Muscle layer of colon (tissue), 2 donors: ENCODE measurements around the gene MYO3A.

ENCODE experiments used
- H3K27ac ChIP-seq: one replicate; pipeline ENCODE4 v1.7.0; 2013; ENCODE audit warnings: low read depth, mild to moderate bottlenecking, low read length, moderate library complexity
- H3K27me3 ChIP-seq, 2 donors: one replicate each; pipeline ENCODE4 v1.7.0; 2013; ENCODE audit warnings: low read length in 2 of 2, mild to moderate bottlenecking in 2 of 2; ENCODE audit not compliant: insufficient read depth in 2 of 2, control insufficient read depth in 1 of 2
- H3K36me3 ChIP-seq: one replicate; pipeline ENCODE4 v1.7.0; 2013; ENCODE audit warnings: mild to moderate bottlenecking, low read length; ENCODE audit not compliant: insufficient read depth
- H3K4me1 ChIP-seq: one replicate; pipeline ENCODE4 v1.7.0; 2013; ENCODE audit warnings: mild to moderate bottlenecking, low read length; ENCODE audit not compliant: insufficient read depth
- H3K4me3 ChIP-seq, 2 donors: one replicate each; pipeline ENCODE4 v1.7.0; 2013; ENCODE audit warnings: low read length in 2 of 2, low read depth in 1 of 2, mild to moderate bottlenecking in 1 of 2, moderate library complexity in 1 of 2
- H3K9ac ChIP-seq: one replicate; pipeline ENCODE4 v1.7.0; 2013; ENCODE audit warnings: low read length
- H3K9me3 ChIP-seq: one replicate; pipeline ENCODE4 v1.7.0; 2013; ENCODE audit warnings: mild to moderate bottlenecking, low read length
- donor health status: abdominal sarcoma.
- donor health status: Adenocarcinoma of cecum.

The MYO3A gene, protein sequence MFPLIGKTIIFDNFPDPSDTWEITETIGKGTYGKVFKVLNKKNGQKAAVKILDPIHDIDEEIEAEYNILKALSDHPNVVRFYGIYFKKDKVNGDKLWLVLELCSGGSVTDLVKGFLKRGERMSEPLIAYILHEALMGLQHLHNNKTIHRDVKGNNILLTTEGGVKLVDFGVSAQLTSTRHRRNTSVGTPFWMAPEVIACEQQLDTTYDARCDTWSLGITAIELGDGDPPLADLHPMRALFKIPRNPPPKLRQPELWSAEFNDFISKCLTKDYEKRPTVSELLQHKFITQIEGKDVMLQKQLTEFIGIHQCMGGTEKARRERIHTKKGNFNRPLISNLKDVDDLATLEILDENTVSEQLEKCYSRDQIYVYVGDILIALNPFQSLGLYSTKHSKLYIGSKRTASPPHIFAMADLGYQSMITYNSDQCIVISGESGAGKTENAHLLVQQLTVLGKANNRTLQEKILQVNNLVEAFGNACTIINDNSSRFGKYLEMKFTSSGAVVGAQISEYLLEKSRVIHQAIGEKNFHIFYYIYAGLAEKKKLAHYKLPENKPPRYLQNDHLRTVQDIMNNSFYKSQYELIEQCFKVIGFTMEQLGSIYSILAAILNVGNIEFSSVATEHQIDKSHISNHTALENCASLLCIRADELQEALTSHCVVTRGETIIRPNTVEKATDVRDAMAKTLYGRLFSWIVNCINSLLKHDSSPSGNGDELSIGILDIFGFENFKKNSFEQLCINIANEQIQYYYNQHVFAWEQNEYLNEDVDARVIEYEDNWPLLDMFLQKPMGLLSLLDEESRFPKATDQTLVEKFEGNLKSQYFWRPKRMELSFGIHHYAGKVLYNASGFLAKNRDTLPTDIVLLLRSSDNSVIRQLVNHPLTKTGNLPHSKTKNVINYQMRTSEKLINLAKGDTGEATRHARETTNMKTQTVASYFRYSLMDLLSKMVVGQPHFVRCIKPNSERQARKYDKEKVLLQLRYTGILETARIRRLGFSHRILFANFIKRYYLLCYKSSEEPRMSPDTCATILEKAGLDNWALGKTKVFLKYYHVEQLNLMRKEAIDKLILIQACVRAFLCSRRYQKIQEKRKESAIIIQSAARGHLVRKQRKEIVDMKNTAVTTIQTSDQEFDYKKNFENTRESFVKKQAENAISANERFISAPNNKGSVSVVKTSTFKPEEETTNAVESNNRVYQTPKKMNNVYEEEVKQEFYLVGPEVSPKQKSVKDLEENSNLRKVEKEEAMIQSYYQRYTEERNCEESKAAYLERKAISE (N-terminal part only)

DNA sequence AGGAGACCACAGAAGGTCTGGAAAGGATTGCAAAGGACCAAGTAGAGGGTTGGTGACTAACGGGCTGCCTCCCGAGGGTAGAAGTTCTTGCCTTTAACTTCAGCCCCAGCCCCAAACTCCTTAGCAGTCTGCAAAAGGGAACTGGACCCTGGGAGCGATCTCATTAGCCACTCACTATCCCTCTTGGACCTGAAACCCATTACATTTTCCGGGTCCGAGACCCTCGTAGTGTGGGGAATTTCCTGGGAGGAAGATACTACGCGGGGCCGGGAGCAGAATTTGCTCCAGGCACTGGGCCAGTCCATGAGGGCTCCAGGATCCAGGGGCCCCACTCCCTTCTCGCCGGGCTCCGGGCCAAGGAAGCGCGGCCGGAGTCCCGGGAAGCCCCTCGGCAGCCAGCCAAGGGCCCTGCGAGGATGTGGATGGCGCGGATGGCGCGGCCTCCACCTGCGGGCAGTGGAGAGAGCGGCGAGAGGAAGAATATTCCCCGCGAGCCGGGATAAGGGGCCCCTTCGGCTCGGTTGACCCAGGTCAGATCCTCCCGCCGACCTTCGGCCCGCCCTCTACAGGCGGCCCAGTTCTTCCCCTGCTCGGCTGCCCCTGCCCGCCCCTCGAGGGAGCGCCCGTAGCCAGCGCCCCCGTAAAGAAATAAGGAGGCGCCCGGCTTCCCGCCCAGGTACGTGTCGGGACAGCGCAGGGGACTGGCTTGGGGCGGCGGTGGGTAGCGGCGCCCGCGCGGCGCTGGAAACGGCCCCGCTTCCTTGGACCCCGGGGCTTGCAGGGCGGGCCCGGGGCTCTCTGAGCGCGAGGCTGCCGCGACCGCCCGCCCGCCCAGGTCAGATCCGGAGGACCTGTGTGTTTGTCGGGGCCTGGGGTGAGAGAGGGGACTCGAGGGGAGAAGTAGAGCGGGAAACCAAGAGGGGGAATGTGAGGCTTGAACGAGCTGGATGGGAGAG, at the start of gene MYO3A:
MYO3A (plus strand) TSS at position 577 of the 956 bp plus-strand sequence. CDS start 17,882 bp downstream, outside the sequence.
- Histone ChIP-seq H3K9ac (no peak within 1 kb of the TSS), H3K27me3 (peaks cover 14 to 20% of the 10 kb centered on the region in 2 donors), H3K27ac (no peak within 1 kb of the TSS), H3K36me3 (no peaks in the 10 kb centered on the region), H3K4me3 (peak within 1 kb of the TSS; percentile 27 to 45), H3K9me3 (no peaks in the 10 kb centered on the region), H3K4me1 (no peaks in the 10 kb centered on the region)

DNA sequence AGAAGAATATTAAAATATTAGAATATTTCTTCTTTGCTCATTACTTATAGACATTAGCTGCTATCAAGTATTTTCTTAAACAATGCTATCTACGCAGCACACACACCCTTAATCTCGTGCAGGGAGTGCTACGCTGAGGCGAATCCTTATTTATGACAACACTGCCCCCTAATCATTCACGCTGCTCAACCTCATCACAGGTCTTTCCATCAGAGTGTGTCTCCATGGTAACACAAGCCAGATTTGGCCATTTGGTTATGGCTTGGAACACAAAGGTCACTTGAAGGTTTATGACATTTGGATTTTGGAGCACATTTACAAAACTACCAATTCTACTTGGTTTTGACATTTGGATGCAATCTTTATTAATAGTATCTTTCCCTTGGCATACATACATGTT, 45.4 kb upstream of the MYO3A start:
- Histone ChIP-seq H3K27ac (no peak overlapping the region), H3K36me3 (no peaks in the 10 kb centered on the region), H3K4me1 (no peaks in the 10 kb centered on the region), H3K9me3 (peaks cover 4% of the 10 kb centered on the region), H3K4me3 (no peak overlapping the region), H3K9ac (no peak overlapping the region), H3K27me3 (no peaks in the 10 kb centered on the region)

DNA sequence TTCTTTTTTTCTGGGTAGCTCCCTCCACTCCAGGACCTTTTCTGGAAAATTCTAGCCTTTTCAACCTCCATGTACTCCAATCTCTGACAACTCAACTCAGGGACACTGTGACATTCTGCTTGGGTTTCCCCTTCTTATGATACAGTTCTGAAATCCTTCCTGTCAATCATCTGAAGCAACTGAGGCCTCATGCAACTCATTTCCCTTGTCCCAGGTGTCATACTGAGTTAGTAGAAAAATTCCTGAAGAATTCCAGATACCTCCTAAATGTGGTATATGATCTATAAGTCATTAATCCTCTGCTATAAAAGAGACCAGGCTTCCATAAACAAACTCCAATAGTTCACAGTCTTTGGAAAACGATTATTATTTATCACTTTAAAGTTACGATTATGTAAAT, 43.0 kb upstream of the MYO3A start:
- H3K4me3 ChIP-seq, result no peak overlapping the region
- H3K9ac ChIP-seq, result no peak overlapping the region
- no peaks in the 10 kb centered on the region for H3K4me1 ChIP-seq
- H3K27me3 ChIP-seq, result no peaks in the 10 kb centered on the region
- H3K36me3 ChIP-seq, result no peaks in the 10 kb centered on the region
- H3K27ac ChIP-seq, result no peak overlapping the region
- H3K9me3 ChIP-seq, result peaks cover 4% of the 10 kb centered on the region

DNA sequence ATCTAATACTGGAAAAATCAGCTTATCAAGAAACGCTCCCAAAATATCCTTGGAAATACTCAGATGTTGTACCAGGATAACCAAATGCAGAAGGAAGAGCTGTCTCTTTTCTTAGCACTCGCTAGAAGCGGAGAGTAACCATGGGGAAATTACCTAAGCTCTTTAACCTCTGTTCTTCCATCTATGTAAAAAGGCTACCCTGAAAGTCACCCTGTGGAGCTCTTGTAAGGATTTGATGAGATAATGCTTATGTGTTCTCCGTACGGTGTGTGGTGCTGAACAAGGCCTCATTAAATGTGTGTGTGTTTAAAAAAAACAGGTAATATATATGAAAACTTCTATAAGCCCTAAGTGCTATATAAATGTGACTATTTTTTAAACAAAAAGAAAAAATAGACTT, 38.2 kb upstream of the MYO3A start:
- Histone ChIP-seq H3K4me1 (no peaks in the 10 kb centered on the region), H3K9ac (no peak overlapping the region), H3K27me3 (no peaks in the 10 kb centered on the region), H3K27ac (no peak overlapping the region), H3K36me3 (no peaks in the 10 kb centered on the region), H3K9me3 (peaks cover 4% of the 10 kb centered on the region), H3K4me3 (no peak overlapping the region)

DNA sequence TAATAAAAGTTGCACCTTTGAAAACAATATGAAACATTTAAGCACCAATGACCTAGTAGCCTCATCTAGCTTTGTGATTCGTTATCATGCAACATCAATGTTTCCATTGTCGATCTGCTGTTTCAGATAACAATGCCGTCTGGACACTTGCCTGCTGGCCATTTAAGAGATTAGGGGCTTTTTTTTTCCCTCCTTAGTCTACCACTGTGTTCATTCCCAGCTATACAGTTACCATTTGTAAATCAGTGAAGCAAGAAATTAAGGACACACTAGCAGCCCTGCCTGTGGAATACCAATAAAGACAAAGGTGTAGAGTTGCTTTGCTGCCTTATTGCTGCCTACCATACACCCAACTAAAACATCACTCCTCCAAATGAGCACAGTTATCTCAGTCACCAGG, 37.6 kb upstream of the MYO3A start:
- Histone ChIP-seq H3K9ac (no peak overlapping the region), H3K27ac (no peak overlapping the region), H3K4me3 (no peak overlapping the region), H3K27me3 (no peaks in the 10 kb centered on the region), H3K4me1 (no peaks in the 10 kb centered on the region), H3K36me3 (no peaks in the 10 kb centered on the region), H3K9me3 (peaks cover 2% of the 10 kb centered on the region)

DNA sequence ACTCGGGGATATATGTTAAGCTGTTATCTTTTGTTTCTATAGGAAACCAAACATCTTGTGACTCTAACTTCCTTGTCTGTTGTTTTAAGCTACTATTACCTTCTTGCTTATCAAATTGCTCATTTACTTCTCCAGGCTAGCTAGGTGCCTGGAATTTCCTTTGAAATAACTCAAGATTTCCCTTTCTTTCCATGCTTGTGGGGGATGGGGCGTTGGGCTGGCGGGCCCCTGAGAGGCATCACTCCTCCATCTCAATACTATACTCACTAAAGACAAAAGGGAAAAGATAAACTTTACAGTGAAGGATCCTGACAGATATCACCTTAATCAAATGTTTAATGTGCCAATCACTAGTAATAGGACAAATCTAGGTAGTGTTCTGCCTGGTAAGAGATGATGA, 34.7 kb upstream of the MYO3A start:
- no peak overlapping the region for H3K27ac ChIP-seq
- no peaks in the 10 kb centered on the region for H3K27me3 ChIP-seq
- H3K4me3 ChIP-seq, result no peak overlapping the region
- H3K4me1 ChIP-seq, result no peaks in the 10 kb centered on the region
- no peaks in the 10 kb centered on the region for H3K36me3 ChIP-seq
- no peak overlapping the region for H3K9ac ChIP-seq
- no peaks in the 10 kb centered on the region for H3K9me3 ChIP-seq

DNA sequence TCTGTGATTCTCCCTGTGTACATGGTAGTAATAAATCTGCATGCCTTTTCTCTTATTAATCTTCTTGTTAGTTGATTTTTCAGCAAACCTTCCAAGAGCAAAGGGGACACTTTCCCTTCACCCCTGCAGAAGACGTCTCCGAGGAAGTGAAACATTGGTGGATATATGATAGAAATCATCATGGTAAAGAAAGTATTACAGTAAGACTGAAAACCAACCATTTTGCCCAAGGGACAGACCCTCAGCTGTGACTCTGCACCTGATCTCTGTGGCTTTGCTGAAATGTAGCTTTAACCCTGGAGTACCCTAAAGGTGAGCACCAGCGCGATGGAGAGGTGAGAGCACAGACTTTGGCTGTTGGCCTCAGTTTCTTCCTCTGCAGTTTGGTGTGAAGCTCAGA, 32.8 kb upstream of the MYO3A start:
- Histone ChIP-seq H3K27me3 (no peaks in the 10 kb centered on the region), H3K9ac (no peak overlapping the region), H3K9me3 (no peaks in the 10 kb centered on the region), H3K4me1 (no peaks in the 10 kb centered on the region), H3K27ac (no peak overlapping the region), H3K36me3 (no peaks in the 10 kb centered on the region), H3K4me3 (no peak overlapping the region)

DNA sequence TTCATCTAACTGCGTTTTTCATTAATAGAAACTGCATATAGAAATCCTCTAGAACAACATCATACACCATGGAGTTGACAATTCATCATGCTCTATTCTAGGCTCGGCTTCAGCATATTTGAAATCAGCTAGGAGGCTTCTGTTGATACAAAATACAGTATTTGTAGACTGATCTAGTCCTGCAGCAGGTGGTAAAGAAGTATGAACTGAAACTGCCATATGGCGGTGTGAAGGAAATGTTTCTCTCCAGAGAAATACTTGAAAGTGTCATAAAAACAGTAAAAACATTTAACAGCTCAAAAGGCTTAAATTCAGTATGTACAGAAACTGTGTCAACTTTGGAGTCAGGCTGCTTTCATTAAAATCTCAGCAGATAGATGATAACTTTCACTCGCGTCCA, 32.0 kb upstream of the MYO3A start:
- H3K4me1 ChIP-seq, result no peaks in the 10 kb centered on the region
- no peaks in the 10 kb centered on the region for H3K36me3 ChIP-seq
- H3K9me3 ChIP-seq, result no peaks in the 10 kb centered on the region
- no peaks in the 10 kb centered on the region for H3K27me3 ChIP-seq
- no peak overlapping the region for H3K4me3 ChIP-seq
- no peak overlapping the region for H3K27ac ChIP-seq
- no peak overlapping the region for H3K9ac ChIP-seq

DNA sequence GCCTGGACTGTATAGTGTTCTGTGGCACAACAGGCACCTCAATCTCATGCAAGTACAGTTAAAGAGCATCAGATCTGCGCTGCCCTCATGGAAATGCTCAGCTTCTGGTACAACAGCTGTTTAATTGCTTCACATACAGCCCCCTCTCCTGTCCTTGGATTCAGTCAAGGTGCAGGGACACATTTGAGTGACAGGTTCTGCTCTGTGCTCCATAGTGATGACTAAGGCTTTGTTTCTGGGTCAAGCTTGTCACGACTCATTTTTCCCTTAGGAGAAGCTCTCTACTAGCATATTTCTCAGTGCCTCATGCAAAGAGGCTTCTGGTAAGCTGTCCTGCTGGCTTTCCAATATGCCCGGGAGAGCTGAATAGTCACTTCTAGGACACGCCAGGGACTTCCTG, 26.8 kb upstream of the MYO3A start:
- Histone ChIP-seq H3K27ac (no peak overlapping the region), H3K9me3 (no peaks in the 10 kb centered on the region), H3K4me1 (no peaks in the 10 kb centered on the region), H3K9ac (no peak overlapping the region), H3K4me3 (no peak overlapping the region), H3K27me3 (no peaks in the 10 kb centered on the region), H3K36me3 (no peaks in the 10 kb centered on the region)

DNA sequence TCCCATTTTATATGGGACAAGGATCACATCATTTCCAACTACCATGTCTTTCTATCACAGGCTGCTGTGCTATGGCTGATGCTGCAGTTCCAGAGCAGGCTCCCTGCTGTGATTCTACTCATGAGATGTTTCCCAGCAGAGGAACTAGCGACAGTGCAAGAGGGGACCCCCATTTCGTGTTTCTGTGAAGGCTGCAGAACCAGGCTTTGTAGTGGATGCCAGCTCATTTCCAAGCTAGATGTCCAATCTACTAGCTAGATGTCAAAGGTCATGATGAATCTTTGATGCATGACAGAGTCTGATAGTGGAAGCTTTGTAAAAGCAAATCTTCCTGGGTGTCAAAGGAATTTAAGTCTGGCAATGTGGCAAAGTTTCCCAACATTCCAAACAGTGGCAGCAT, 21.2 kb upstream of the MYO3A start:
- H3K36me3 ChIP-seq, result no peaks in the 10 kb centered on the region
- no peak overlapping the region for H3K27ac ChIP-seq
- H3K4me1 ChIP-seq, result no peaks in the 10 kb centered on the region
- H3K9ac ChIP-seq, result no peak overlapping the region
- no peaks in the 10 kb centered on the region for H3K9me3 ChIP-seq
- no peaks in the 10 kb centered on the region for H3K27me3 ChIP-seq
- H3K4me3 ChIP-seq, result no peak overlapping the region
